Activated naive CD8-positive, alpha-beta T cell treated with anti-CD3 and anti-CD28 coated beads, Interleukin-2, amount 10 ng/mL, durations not matched to agents 7 days and 5 days (primary cell): Measurements from ENCODE around the gene NLRX1. TPM values are rescaled to one million over a fixed set of nuclear protein-coding genes. Genes with fewer than 3 reads are reported as not detected.
A peak's percentile ranks its signal among the peaks of the same experiment; 100 is the strongest.

Source experiments
- ATAC-seq: fragments of 150-1000 bp; cut with Tn5 transposase; one replicate; pipeline ENCODE4 v1.10.0; 2021; ENCODE audit warnings: low read depth, moderate library complexity
- POLR2A ChIA-PET: fragments of 350-600 bp; sonication (Branson Sonifier 250); formaldehyde crosslinking; loops from one replicate; lab custom pipeline; 2021; ENCODE audit warnings: antibody characterized with exemption; lab: Charles Lee
- DNase-seq: peaks from one replicate; pipeline ENCODE4 v3.0.0; 2021
- H3K27ac Mint-ChIP-seq: one replicate; pipeline ENCODE4 v1.8.0; 2022; ENCODE audit warnings: mild to moderate bottlenecking, mixed read lengths
- H3K27me3 Mint-ChIP-seq: one replicate; pipeline ENCODE4 v1.8.0; 2022; ENCODE audit warnings: mild to moderate bottlenecking, moderate library complexity, mixed read lengths
- H3K36me3 Mint-ChIP-seq: one replicate; pipeline ENCODE4 v1.8.0; 2021; ENCODE audit warnings: mild to moderate bottlenecking, mixed read lengths
- H3K4me1 Mint-ChIP-seq: one replicate; pipeline ENCODE4 v1.8.0; 2021; ENCODE audit warnings: mixed read lengths
- H3K4me3 Mint-ChIP-seq: one replicate; pipeline ENCODE4 v1.8.0; 2022; ENCODE audit warnings: mild to moderate bottlenecking, moderate library complexity, mixed read lengths
- H3K9me3 Mint-ChIP-seq: one replicate; pipeline ENCODE4 v1.8.0; 2021; ENCODE audit warnings: mixed read lengths
- total RNA-seq, 2 experiments: library from RNA; stranded (reverse); gene quantifications; one replicate each; pipeline ENCODE4 v1.2.3, GENCODE V29; 2021

The NLRX1 gene
- total RNA-seq, 2 experiments from 2014 or later, result 20.7 to 25.2 TPM

DNA sequence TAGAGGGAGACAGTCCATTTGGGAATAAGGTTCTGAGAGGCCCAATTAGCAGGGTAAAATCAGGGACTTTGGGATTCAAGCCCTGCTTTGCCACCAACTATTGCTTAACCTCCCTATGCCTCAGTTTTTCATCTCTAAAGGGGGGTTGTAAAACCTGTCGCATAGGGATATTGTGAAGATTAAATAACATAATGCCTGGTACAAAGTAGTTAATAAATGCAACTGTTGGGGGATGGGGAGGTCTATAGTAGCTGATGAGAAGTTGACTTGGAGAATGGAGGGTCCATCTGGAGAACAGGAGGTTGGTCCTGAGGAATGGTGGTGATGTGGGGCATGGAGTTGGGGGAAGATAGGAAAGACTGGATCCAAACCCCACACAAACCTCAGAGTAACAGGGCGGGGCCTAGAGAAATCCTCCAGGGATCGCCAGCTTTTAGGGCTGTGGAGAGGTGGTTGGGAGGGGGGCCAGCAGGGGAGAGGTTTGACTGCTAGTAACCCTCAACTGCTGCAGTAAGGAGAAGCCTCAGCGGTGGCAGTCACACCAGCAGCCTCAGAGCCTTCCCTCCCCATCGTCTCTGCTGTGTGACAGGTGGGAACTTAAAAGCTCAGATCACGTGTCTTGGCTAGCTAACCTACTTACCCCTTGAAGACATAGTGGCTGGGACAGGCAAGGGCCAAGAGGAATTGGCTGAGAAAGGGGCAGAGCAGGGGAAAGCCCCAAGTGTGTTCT, 20.8 kb upstream of the NLRX1 start:
- DNase-seq, result no peak
- H3K27ac Mint-ChIP-seq, result no peak overlapping the region
- H3K36me3 Mint-ChIP-seq, result no peaks in the 10 kb centered on the region
- POLR2A ChIA-PET, result interaction anchor here (0.7 to 1.4 kb wide), 4 partner anchors 8 to 46 kb away, joined by 3 to 6 read pairs (median 5); partner anchors contain the start of genes DPAGT1 and NLRX1
- H3K9me3 Mint-ChIP-seq, result no peaks in the 10 kb centered on the region
- peak; percentile 38 for ATAC-seq
- peaks cover 12% of the 10 kb centered on the region for H3K4me1 Mint-ChIP-seq
- peaks cover 59% of the 10 kb centered on the region for H3K27me3 Mint-ChIP-seq
- H3K4me3 Mint-ChIP-seq, result peak overlapping the region; percentile 80

DNA sequence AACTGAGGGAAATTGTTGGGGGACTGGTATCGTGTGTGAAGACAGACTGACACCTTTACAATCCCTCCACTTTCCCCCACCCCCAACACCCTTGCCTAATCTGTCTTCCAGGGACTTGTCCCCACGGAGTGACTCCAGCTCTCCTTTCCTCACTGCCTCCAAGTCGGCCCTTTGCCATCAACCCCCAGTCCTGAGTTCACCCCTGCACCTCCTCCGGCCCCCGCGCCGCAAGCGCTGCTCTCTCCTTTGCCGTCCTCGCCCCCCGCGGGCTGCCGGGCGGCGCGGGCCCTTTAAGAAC, 19.9 kb upstream of the NLRX1 start:
- H3K27ac Mint-ChIP-seq, result no peak overlapping the region
- H3K4me3 Mint-ChIP-seq, result peak overlapping the region; percentile 80
- ATAC-seq (no peak), DNase-seq (no peak)
- peaks cover 12% of the 10 kb centered on the region for H3K4me1 Mint-ChIP-seq
- H3K36me3 Mint-ChIP-seq, result no peaks in the 10 kb centered on the region
- no peaks in the 10 kb centered on the region for H3K9me3 Mint-ChIP-seq
- POLR2A ChIA-PET, result interaction anchor here (1.0 to 1.4 kb wide), 4 partner anchors 9 to 27 kb away, joined by 3 to 6 read pairs (median 4); partner anchors contain the start of genes HINFP and NLRX1
- H3K27me3 Mint-ChIP-seq, result peaks cover 61% of the 10 kb centered on the region

DNA sequence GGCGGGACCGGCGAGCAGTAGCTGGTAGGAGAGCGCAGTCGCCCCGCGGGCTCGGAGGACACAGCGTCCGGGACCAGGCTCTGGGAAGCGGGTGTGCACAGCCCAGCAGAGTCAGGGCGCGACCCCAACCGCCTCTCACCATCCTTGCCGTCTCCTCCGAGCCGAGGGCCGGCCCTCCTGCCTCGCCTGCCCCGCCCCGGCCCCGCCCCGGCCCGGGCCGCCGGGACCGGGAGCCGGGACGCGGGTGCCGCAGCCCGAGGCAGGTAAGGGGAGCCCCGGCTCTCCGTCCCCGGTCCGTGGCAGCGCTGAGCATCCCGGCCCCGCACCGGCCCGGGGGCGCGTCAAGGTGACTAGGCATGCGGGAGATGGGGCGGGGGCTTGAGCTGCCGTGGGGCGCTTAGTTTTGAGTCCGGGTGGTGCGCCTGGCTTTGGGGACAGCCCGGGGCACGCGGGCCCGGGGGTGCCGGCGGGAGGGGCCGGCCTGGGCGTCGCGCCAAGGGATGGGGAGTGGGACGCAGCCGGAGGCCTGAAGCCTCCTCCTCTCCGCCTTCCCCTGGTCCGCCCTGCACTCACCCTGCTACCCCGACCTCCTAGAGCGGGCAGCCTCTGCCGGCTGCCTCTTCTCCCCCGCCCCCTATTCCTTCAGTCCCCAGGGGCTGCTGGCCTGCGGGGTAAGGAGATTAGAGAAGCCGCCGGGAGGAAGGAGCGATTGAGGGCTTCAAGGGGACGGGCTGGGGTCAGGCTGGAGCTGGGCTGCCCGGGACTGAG, 19.3 kb upstream of the NLRX1 start, which contains the start of gene ABCG4:
TSS of gene ABCG4 (plus strand) at position 35 of the 768 bp plus-strand sequence. CDS start 914 bp downstream, outside the sequence.
- Mint-ChIP-seq H3K36me3 (no peaks in the 10 kb centered on the region), H3K27me3 (peaks cover 62% of the 10 kb centered on the region), H3K4me3 (peak within 1 kb of the TSS; percentile 80), H3K27ac (no peak within 1 kb of the TSS), H3K4me1 (peaks cover 12% of the 10 kb centered on the region), H3K9me3 (no peaks in the 10 kb centered on the region)
- peak; percentile 63 for DNase-seq
- ATAC-seq, result peak; percentile 57
- POLR2A ChIA-PET, result interaction anchor here (0.9 to 1.4 kb wide), 5 partner anchors 9 to 28 kb away, joined by 3 to 6 read pairs (median 4); partner anchors contain the start of genes HINFP and NLRX1

DNA sequence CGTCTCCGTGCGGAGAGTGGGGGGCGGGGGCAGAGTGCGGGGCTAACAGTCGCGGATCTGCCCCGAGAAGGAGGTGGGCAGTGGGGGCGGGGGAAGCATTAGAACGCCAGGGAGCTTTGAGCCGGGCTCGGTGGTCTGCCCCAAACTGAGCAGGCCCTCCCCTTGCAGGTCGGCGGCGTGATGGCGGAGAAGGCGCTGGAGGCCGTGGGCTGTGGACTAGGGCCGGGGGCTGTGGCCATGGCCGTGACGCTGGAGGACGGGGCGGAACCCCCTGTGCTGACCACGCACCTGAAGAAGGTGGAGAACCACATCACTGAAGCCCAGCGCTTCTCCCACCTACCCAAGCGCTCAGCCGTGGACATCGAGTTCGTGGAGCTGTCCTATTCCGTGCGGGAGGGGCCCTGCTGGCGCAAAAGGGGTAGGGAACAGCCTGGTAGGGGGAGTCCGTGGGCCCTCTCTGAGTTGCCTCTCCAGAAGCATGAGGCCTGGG, 18.7 kb upstream of the NLRX1 start:
- Mint-ChIP-seq H3K27me3 (peaks cover 62% of the 10 kb centered on the region), H3K9me3 (no peaks in the 10 kb centered on the region), H3K36me3 (no peaks in the 10 kb centered on the region), H3K4me3 (no peak overlapping the region), H3K27ac (no peak overlapping the region), H3K4me1 (peaks cover 12% of the 10 kb centered on the region)
- DNase-seq (no peak), ATAC-seq (no peak)
- POLR2A ChIA-PET, result interaction anchor here (0.6 to 1.1 kb wide), 4 partner anchors 12 to 112 kb away, joined by 3 to 6 read pairs (median 4); partner anchors contain the start of genes HINFP and NLRX1

DNA sequence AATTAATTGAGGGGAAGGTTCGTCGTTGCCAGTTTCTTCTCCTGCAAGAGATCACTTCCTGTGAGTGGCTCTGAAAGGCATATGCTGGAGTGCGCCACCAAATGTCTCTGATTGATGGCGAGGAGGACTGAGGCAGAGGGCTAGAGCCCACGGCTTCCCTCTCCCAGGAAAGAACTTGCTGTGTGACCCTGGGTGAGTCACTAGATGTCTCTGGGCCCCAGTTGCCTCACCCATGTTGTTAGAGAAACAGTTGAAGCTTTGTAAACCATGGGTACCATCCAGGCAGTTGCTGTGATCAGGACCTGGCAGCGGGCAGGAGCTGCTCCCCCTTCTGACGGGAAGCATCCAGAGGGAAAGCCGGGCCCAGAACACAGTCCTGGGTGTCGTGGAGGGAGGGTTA, 16.5 kb upstream of the NLRX1 start:
- no peaks in the 10 kb centered on the region for H3K9me3 Mint-ChIP-seq
- H3K36me3 Mint-ChIP-seq, result no peaks in the 10 kb centered on the region
- POLR2A ChIA-PET, result interaction anchor here (0.6 kb wide), 1 partner anchor 91 kb away, joined by 6 read pairs; no protein-coding TSS in a partner anchor
- peaks cover 57% of the 10 kb centered on the region for H3K27me3 Mint-ChIP-seq
- H3K4me3 Mint-ChIP-seq, result no peak overlapping the region
- no peak for ATAC-seq
- H3K27ac Mint-ChIP-seq, result no peak overlapping the region
- DNase-seq, result no peak
- H3K4me1 Mint-ChIP-seq, result peaks cover 16% of the 10 kb centered on the region

DNA sequence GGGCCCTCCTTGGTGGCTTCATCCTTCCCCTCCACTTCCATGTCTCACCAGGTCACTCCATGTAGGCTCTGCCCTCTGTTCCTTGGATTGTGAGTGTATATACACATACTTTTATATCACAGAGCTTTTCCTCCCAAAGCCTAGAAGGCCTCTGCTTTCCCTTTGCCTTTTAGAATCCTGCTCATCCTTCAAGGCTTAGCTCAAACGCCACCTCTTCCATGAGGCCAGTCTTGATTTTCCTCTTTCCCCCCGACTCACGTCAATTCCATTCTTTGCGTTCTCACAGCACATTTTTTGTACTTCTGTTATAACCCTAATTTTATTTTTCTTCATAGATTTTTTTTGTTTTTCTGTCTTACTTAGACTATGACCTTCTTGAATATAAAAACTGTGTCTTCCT, 15.9 kb upstream of the NLRX1 start:
- no peak for DNase-seq
- ATAC-seq, result no peak
- H3K4me1 Mint-ChIP-seq, result peaks cover 14% of the 10 kb centered on the region
- no peak overlapping the region for H3K27ac Mint-ChIP-seq
- POLR2A ChIA-PET, result interaction anchor here (1.0 kb wide), 1 partner anchor 16 kb away, joined by 3 read pairs; the partner anchor contains the start of gene NLRX1
- no peaks in the 10 kb centered on the region for H3K9me3 Mint-ChIP-seq
- peaks cover 51% of the 10 kb centered on the region for H3K27me3 Mint-ChIP-seq
- no peak overlapping the region for H3K4me3 Mint-ChIP-seq
- no peaks in the 10 kb centered on the region for H3K36me3 Mint-ChIP-seq

DNA sequence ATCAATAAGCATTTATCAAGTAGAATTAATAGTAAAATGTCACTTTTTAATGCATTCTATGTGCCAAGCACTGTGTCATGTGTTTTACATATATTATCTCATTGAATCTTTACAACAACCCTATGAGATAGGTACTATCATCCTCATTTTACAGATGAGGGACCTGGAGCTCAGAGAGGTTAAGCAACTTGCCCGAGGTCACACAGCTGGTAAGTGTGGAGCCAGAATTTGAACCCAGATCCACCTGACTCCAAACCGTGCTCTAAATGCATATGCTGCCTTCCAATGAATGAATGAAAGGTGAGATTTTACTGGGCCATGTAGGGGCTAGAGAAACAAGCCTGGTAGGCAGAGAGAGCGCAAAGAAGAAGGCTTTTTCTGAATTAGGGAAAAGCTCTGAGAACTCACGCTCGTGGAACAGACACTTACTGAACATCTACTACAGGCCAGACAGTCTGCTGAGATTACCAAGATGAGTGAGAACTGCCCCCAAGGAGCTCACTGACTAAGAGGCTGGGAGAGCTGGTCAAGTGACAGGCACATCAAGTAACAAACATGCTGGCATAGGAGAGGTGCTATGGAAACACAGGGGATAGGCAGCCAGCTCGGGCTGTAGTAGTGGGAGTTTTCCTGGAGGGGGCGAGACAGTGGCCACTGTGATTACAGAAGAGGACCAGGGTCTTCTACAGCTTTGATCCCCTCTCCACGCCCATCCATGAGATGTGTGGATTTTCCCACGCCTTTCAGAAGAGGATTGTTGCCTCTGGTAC, 15.3 kb upstream of the NLRX1 start:
- Mint-ChIP-seq H3K27ac (no peak overlapping the region), H3K4me3 (no peak overlapping the region), H3K4me1 (peaks cover 9% of the 10 kb centered on the region), H3K27me3 (peaks cover 45% of the 10 kb centered on the region), H3K36me3 (no peaks in the 10 kb centered on the region), H3K9me3 (no peaks in the 10 kb centered on the region)
- ATAC-seq, result no peak
- no peak for DNase-seq
- POLR2A ChIA-PET, result interaction anchor here (1.0 kb wide), 1 partner anchor 16 kb away, joined by 3 read pairs; the partner anchor contains the start of gene NLRX1

DNA sequence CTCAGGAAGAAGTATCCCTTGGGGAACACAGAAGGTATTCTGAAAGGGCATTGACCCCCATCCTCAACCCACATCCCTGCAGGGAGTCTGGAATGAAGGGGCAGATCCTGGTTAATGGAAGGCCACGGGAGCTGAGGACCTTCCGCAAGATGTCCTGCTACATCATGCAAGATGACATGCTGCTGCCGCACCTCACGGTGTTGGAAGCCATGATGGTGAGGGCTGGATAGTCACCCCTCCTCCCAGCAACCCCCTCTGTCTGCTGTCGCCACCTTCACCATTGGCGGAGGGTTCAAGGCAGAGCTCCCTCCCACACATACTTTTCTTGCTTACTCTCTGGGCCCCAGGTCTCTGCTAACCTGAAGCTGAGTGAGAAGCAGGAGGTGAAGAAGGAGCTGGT, 14.3 kb upstream of the NLRX1 start:
- ATAC-seq (no peak), DNase-seq (no peak)
- H3K27ac Mint-ChIP-seq, result no peak overlapping the region
- no peaks in the 10 kb centered on the region for H3K36me3 Mint-ChIP-seq
- H3K4me1 Mint-ChIP-seq, result peaks cover 8% of the 10 kb centered on the region
- POLR2A ChIA-PET, result interaction anchor here (0.6 kb wide), 2 partner anchors 14 to 17 kb away, joined by 3 to 5 read pairs; partner anchors contain the start of gene NLRX1
- peaks cover 41% of the 10 kb centered on the region for H3K27me3 Mint-ChIP-seq
- H3K9me3 Mint-ChIP-seq, result no peaks in the 10 kb centered on the region
- H3K4me3 Mint-ChIP-seq, result no peak overlapping the region

DNA sequence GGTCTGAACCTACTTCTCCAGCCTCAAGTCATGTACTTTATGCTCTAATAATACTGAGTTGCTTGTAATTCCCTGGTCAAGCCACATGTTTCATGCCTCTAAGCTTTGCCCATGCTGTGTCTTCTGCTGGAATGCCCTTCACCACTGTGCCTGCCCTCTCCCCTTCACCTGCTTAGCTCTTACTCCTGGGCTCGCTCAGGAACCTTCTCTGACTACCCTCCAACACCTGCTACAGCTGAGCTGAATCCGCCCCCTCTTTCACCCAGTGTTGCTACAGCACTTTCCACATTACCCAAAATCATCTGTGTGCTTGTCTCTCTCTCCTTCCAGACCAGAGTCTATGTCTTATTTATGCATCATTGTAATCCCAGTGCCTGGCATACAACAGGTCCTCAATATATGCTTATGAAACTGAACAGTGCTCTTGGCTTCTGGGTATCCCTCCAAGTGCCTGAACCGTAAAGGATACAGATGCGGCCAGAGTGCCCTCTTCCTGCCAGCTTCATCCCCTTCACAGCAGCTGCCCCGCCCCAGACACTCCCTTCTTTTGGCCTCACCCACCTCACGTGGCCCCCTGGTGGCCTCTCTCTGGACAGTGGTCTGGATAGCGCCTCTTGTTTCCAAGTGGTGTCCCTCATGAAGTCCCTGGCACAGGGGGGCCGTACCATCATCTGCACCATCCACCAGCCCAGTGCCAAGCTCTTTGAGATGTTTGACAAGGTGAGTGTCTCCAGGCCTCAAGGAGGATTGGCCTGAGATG, 12.6 kb upstream of the NLRX1 start:
- ATAC-seq, result peak; percentile 35
- no peak overlapping the region for H3K4me3 Mint-ChIP-seq
- no peak for DNase-seq
- POLR2A ChIA-PET, result interaction anchor here (1.0 kb wide), 1 partner anchor 35 kb away, joined by 3 read pairs; no protein-coding TSS in a partner anchor
- H3K36me3 Mint-ChIP-seq, result no peaks in the 10 kb centered on the region
- H3K9me3 Mint-ChIP-seq, result no peaks in the 10 kb centered on the region
- H3K27me3 Mint-ChIP-seq, result peaks cover 25% of the 10 kb centered on the region
- H3K27ac Mint-ChIP-seq, result no peak overlapping the region
- H3K4me1 Mint-ChIP-seq, result peaks cover 7% of the 10 kb centered on the region

DNA sequence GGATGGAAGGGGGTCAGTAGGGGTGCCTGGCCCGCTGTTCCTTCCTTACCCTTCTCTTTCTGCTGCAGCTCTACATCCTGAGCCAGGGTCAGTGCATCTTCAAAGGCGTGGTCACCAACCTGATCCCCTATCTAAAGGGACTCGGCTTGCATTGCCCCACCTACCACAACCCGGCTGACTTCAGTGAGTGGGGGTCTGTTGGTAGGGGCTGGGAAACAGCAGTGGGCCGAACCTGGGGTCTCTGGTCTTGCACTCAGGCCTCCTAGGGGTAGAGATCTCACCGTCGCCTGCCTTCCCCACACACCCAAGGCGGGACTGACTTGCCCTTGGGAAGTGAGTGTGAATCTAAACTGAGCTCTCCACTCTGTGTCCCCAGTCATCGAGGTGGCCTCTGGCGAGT, 12.0 kb upstream of the NLRX1 start:
- POLR2A ChIA-PET, result no interaction called here
- peaks cover 20% of the 10 kb centered on the region for H3K27me3 Mint-ChIP-seq
- no peaks in the 10 kb centered on the region for H3K9me3 Mint-ChIP-seq
- H3K27ac Mint-ChIP-seq, result no peak overlapping the region
- no peak for ATAC-seq
- H3K4me3 Mint-ChIP-seq, result no peak overlapping the region
- no peak for DNase-seq
- peaks cover 7% of the 10 kb centered on the region for H3K4me1 Mint-ChIP-seq
- H3K36me3 Mint-ChIP-seq, result no peaks in the 10 kb centered on the region

DNA sequence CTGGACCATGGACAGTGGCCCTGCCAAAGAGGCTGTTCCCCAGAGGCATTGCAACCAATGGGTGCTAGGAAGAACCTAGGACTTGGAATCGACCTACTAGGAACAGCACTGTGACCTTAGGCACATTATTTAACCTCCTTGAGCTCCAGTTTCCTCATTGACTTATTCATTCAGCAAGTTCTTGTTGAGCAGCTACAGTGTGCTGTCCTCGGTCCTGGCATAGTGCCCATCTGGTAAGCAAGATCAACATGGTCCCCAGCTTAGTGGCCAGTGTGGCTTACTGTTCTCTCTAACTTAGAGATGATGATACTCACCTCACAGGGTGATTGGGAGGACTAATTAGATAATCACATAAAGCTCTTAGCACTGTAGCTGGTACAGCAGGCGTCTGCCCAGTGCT, 11.5 kb upstream of the NLRX1 start:
- H3K9me3 Mint-ChIP-seq, result no peaks in the 10 kb centered on the region
- no peaks in the 10 kb centered on the region for H3K36me3 Mint-ChIP-seq
- ATAC-seq, result no peak
- no peak overlapping the region for H3K27ac Mint-ChIP-seq
- POLR2A ChIA-PET, result no interaction called here
- peaks cover 14% of the 10 kb centered on the region for H3K27me3 Mint-ChIP-seq
- H3K4me3 Mint-ChIP-seq, result no peak overlapping the region
- DNase-seq, result no peak
- H3K4me1 Mint-ChIP-seq, result peaks cover 7% of the 10 kb centered on the region

DNA sequence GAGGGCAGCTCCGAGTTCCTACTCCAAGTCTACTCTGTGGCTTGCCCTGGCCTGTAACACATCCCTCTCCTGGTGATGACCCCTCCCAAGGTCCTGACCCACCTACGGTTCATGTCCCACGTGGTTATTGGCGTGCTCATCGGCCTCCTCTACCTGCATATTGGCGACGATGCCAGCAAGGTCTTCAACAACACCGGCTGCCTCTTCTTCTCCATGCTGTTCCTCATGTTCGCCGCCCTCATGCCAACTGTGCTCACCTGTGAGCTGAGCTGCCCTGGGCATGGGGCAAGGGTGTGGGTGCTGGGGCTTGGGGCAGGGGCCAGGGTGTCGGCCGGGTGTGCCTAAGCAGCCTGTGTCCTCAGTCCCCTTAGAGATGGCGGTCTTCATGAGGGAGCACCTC, 10.1 kb upstream of the NLRX1 start:
- H3K27ac Mint-ChIP-seq, result no peak overlapping the region
- peaks cover 7% of the 10 kb centered on the region for H3K4me1 Mint-ChIP-seq
- POLR2A ChIA-PET, result no interaction called here
- no peaks in the 10 kb centered on the region for H3K9me3 Mint-ChIP-seq
- no peak for DNase-seq
- peaks cover 10% of the 10 kb centered on the region for H3K27me3 Mint-ChIP-seq
- H3K36me3 Mint-ChIP-seq, result no peaks in the 10 kb centered on the region
- ATAC-seq, result no peak
- H3K4me3 Mint-ChIP-seq, result no peak overlapping the region
